Skin epidermis (tissue), 12 donors: ENCODE data around the gene ARID1B.

Source experiments
- H3K27ac ChIP-seq, 21 experiments: fragments of 200-600 bp; sonication (generic) in 11 of 21; one replicate each; pipeline ENCODE4 v1.5.0; 2020; ENCODE audit warnings: mild to moderate bottlenecking in 3 of 21, inconsistent platforms in 2 of 21, moderate library complexity in 2 of 21
- H3K4me3 ChIP-seq, 7 experiments: fragments of 200-600 bp; sonication (generic) in 2 of 7; one replicate each; pipeline ENCODE4 v1.5.0; 2020; ENCODE audit warnings: inconsistent platforms in 2 of 7, mild to moderate bottlenecking in 2 of 7, moderate library complexity in 1 of 7

The ARID1B gene

GRCh38 chr6:157045831-157046454 is 268.8 kb downstream of the ARID1B start:
- H3K4me3 ChIP-seq, result no peak overlapping the region

GRCh38 chr6:157046776-157047175 is 269.6 kb downstream of the ARID1B start:
- no peak overlapping the region for H3K27ac ChIP-seq
- no peak overlapping the region for H3K4me3 ChIP-seq

More at GRCh38 chr6:157045831-157046454, 268.8 kb downstream of the ARID1B start:
- H3K27ac ChIP-seq, result no peak overlapping the region

- Histone ChIP-seq H3K4me3 (no peak overlapping the region), H3K27ac (no peak overlapping the region)
Measured at GRCh38 chr6:157047328-157047727, 270.1 kb downstream of the ARID1B start.

- Histone ChIP-seq H3K4me3 (no peak overlapping the region), H3K27ac (no peak overlapping the region)
Measured at GRCh38 chr6:157047951-157048350, 270.8 kb downstream of the ARID1B start.

- Histone ChIP-seq H3K27ac (no peak overlapping the region), H3K4me3 (no peak overlapping the region)
Measured at GRCh38 chr6:157049133-157049532, 272.0 kb downstream of the ARID1B start.

- no peak overlapping the region for H3K27ac ChIP-seq
Measured at GRCh38 chr6:157050537-157051265, 273.5 kb downstream of the ARID1B start.

GRCh38 chr6:157054531-157054979 is 277.4 kb downstream of the ARID1B start:
- peak overlapping the region in 7 of 21 experiments; percentile 9 to 75 (median 30) for H3K27ac ChIP-seq
- H3K4me3 ChIP-seq, result no peak overlapping the region

More at GRCh38 chr6:157050537-157051265, 273.5 kb downstream of the ARID1B start:
- H3K4me3 ChIP-seq, result no peak overlapping the region

GRCh38 chr6:157055863-157056262 is 278.7 kb downstream of the ARID1B start:
- H3K4me3 ChIP-seq, result no peak overlapping the region
- no peak overlapping the region for H3K27ac ChIP-seq

- Histone ChIP-seq H3K4me3 (no peak overlapping the region), H3K27ac (no peak overlapping the region)
Measured at GRCh38 chr6:157056275-157056674, 279.1 kb downstream of the ARID1B start.

- Histone ChIP-seq H3K4me3 (no peak overlapping the region), H3K27ac (no peak overlapping the region)
Measured at GRCh38 chr6:157058574-157058973, 281.4 kb downstream of the ARID1B start.

- Histone ChIP-seq H3K27ac (peak overlapping the region in 2 of 21 experiments; percentile 2 to 29), H3K4me3 (no peak overlapping the region)
Measured at GRCh38 chr6:157059781-157060180, 282.6 kb downstream of the ARID1B start.

- H3K4me3 ChIP-seq, result no peak overlapping the region
- H3K27ac ChIP-seq, result peak overlapping the region in 1 of 21 experiments; percentile 2
Measured at GRCh38 chr6:157060440-157060952, 283.3 kb downstream of the ARID1B start.

GRCh38 chr6:157061770-157062594 is 284.8 kb downstream of the ARID1B start:
- no peak overlapping the region for H3K4me3 ChIP-seq
- H3K27ac ChIP-seq, result no peak overlapping the region

- H3K27ac ChIP-seq, result peak overlapping the region in 1 of 21 experiments; percentile 35
- no peak overlapping the region for H3K4me3 ChIP-seq
Measured at GRCh38 chr6:157063176-157063905, 286.2 kb downstream of the ARID1B start.

GRCh38 chr6:157063923-157064322 is 286.7 kb downstream of the ARID1B start:
- Histone ChIP-seq H3K4me3 (no peak overlapping the region), H3K27ac (no peak overlapping the region)

- H3K27ac ChIP-seq, result no peak overlapping the region
- H3K4me3 ChIP-seq, result no peak overlapping the region
Measured at GRCh38 chr6:157064502-157064901, 287.3 kb downstream of the ARID1B start.

GRCh38 chr6:157065366-157065765 is 288.2 kb downstream of the ARID1B start:
- Histone ChIP-seq H3K4me3 (no peak overlapping the region), H3K27ac (no peak overlapping the region)

- Histone ChIP-seq H3K27ac (no peak overlapping the region), H3K4me3 (no peak overlapping the region)
Measured at GRCh38 chr6:157066781-157067491, 289.8 kb downstream of the ARID1B start.

- Histone ChIP-seq H3K4me3 (no peak overlapping the region), H3K27ac (no peak overlapping the region)
Measured at GRCh38 chr6:157067507-157067906, 290.3 kb downstream of the ARID1B start.
